Natural killer cell treated with Interleukin-12 subunit alpha and Interleukin-12 subunit beta and Interleukin-15 and Interleukin-18, amount 100 ng/mL, for 72 hours (primary cell): ENCODE results near the gene PRKG1. TPM values are rescaled to one million over a fixed set of nuclear protein-coding genes. Genes with fewer than 3 reads are reported as not detected.

ENCODE experiments used
- ATAC-seq, 2 donors: fragments of 150-1000 bp; cut with Tn5 transposase in 1 of 2; sonication (Bioruptor Pico), chemical (Tn5 transposase) in 1 of 2; 2 replicates each; pipeline ENCODE4 v1.10.0; 2021
- DNase-seq: peaks from one replicate; pipeline ENCODE4 v3.0.0; 2022; ENCODE audit warnings: low spot score
- H3K27ac Mint-ChIP-seq, 2 donors: 1 replicate in 1 of 2; 2 replicates in 1 of 2; pipeline ENCODE4 v1.8.0; 2022; ENCODE audit warnings: mixed read lengths in 2 of 2, mild to moderate bottlenecking in 1 of 2, moderate library complexity in 1 of 2
- H3K27me3 Mint-ChIP-seq, 2 donors: 1 replicate in 1 of 2; 2 replicates in 1 of 2; pipeline ENCODE4 v1.8.0; 2022; ENCODE audit warnings: mixed read lengths in 2 of 2
- H3K36me3 Mint-ChIP-seq: one replicate; pipeline ENCODE4 v1.8.0; 2022; ENCODE audit warnings: mixed read lengths
- H3K4me1 Mint-ChIP-seq, 2 donors: 1 replicate in 1 of 2; 2 replicates in 1 of 2; pipeline ENCODE4 v1.8.0; 2022; ENCODE audit warnings: low read depth in 2 of 2, mixed read lengths in 2 of 2, mild to moderate bottlenecking in 1 of 2
- H3K4me3 Mint-ChIP-seq: one replicate; pipeline ENCODE4 v1.8.0; 2022; ENCODE audit warnings: mixed read lengths
- H3K9me3 Mint-ChIP-seq: 2 replicates; pipeline ENCODE4 v1.8.0; 2022; ENCODE audit warnings: mixed read lengths
- total RNA-seq, 2 donors: library from RNA; stranded (reverse); gene quantifications; one replicate each; pipeline ENCODE4 v1.2.3, GENCODE V29; 2022

Gene PRKG1
- total RNA-seq, 2 donors from 2014 or later: 0.10 TPM; not detected in 1

DNA sequence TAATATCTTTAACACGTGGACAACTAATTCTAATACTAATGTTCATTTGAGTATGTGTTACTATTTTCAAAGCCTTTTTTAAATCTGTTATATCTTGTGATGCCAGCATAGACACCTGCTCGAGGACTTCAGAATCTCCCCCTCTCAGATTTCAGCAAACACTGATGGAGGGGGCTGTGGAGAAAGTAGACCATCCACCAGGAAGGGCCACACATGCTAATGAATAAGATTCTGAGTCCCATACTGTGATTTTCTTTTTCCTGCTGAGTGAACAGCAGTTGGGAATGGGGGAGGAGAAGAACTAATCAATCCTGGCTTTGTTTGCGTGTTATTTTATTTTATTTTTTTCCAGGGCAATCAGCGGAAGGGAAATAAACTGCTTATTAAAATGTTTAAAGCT lies 783.0 kb downstream of the PRKG1 start:
- DNase-seq (no peak), ATAC-seq (no peak)
- Mint-ChIP-seq H3K9me3 (peaks cover under 1% of the 10 kb centered on the region), H3K36me3 (no peaks in the 10 kb centered on the region), H3K27ac (no peak overlapping the region), H3K27me3 (no peaks in the 10 kb centered on the region), H3K4me3 (no peak overlapping the region), H3K4me1 (peaks cover 0 to 2% of the 10 kb centered on the region in 2 donors)

DNA sequence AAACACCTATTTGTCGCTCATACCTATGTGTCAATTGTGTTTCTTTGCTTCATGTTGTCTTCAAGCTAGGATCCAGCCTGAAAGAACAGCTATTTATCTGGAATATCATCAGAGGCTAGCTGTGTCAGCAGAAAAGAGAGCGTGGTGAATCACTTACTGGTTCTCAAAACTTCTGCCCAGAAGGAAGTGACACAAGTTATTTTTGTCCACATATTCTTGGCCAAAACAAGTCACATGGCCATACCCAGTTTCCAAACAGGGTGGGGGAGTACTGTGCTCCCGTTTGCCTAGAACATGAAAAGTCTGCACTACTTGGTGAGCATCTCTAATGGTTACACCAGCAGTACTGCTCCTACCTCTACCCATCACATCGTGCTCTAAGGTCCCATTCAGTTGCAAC lies 786.0 kb downstream of the PRKG1 start:
- no peaks in the 10 kb centered on the region for H3K27me3 Mint-ChIP-seq
- no peaks in the 10 kb centered on the region for H3K36me3 Mint-ChIP-seq
- ATAC-seq (no peak), DNase-seq (no peak)
- H3K4me1 Mint-ChIP-seq: peaks cover 0 to 3% of the 10 kb centered on the region in 2 donors
- H3K9me3 Mint-ChIP-seq: no peaks in the 10 kb centered on the region
- no peak overlapping the region for H3K4me3 Mint-ChIP-seq
- H3K27ac Mint-ChIP-seq: no peak overlapping the region

DNA sequence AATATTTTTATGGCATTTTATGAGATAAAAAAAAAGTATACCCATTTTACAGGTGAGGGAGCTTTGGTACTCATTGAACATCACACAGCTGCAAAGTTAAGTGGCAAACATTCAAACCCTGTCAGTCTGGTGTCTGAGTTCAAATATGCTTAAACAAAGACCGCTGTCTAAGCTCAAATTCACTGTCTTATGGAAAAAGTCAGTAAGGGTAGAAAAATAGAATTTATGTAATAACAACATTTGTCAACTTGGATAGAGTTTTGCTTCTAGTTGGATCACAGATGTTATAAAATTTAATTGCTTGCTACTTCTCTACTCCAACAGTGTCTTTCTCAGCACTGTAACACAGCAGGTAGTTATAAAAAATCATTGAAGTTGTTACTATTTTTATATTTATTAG lies 786.8 kb downstream of the PRKG1 start:
- H3K27me3 Mint-ChIP-seq: no peaks in the 10 kb centered on the region
- H3K9me3 Mint-ChIP-seq: no peaks in the 10 kb centered on the region
- no peaks in the 10 kb centered on the region for H3K36me3 Mint-ChIP-seq
- ATAC-seq (no peak), DNase-seq (no peak)
- H3K27ac Mint-ChIP-seq: no peak overlapping the region
- H3K4me3 Mint-ChIP-seq: no peak overlapping the region
- peaks cover 0 to 3% of the 10 kb centered on the region in 2 donors for H3K4me1 Mint-ChIP-seq

DNA sequence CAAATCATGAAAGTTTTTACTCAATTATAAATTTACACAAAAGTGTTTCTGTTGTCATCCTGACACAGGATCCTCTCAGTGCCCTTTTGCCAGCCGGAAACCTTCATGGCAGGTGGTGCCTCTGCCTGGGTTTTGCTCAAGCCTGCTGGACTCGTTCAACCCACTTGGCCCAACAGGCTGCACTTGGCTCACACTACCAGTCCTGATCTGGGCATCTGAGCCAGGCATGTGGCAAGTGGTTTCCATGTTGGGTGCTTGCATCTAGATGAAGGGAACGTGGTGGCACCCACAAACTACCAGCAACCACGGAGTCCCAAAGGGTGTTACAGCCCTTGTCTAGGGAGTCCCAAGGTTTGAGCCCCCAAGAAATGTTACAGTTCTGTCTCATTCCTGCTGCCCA lies 787.4 kb downstream of the PRKG1 start:
- Mint-ChIP-seq H3K4me1 (peaks cover 0 to 3% of the 10 kb centered on the region in 2 donors), H3K27me3 (no peaks in the 10 kb centered on the region), H3K36me3 (no peaks in the 10 kb centered on the region), H3K27ac (no peak overlapping the region), H3K9me3 (no peaks in the 10 kb centered on the region), H3K4me3 (no peak overlapping the region)
- no peak for DNase-seq
- ATAC-seq: peak in 1 of 2 donors; percentile 52

DNA sequence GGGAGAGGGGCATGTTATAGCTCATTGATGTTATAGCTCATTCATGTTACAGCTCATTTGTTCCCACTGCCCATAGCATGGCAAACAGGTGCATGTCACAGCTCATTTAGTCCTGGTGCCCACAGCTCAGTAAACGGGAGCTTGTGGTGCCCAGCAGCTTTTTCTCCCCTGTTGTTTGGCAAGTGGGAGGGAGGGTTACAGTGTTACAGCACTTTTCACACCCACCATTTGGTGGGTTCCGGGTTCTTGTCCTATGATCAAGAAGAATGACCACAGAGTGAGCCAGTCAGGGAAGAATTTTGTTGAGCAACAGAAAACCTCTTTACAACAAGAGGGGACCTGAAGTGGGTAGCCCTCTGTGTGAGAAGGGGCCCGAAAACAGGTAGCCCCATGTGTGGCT lies 787.9 kb downstream of the PRKG1 start:
- Mint-ChIP-seq H3K36me3 (no peaks in the 10 kb centered on the region), H3K27me3 (peaks cover 0 to under 1% of the 10 kb centered on the region in 2 donors), H3K4me3 (no peak overlapping the region), H3K27ac (no peak overlapping the region), H3K9me3 (peaks cover 3% of the 10 kb centered on the region), H3K4me1 (peaks cover 0 to 3% of the 10 kb centered on the region in 2 donors)
- ATAC-seq (peak; percentile 24 to 72), DNase-seq (peak; percentile 62)

DNA sequence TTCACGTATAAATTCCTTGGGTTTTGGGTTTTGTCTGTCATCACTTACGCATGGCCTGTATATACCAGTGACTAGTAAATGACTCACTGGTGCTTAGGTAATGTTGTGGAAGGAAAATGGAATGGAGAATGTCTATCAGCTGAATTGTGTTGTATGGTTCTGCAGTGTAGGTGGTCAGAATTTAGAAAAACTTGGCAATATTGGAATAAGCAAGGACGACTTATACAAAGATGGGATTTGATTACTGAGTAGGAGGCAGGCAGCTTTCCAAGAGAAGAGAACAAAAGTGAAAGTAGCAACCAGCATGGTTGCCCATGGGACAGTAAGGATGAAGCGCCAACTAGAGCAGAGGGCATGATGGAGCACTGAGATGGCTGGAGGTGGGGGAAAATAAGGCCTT lies 793.7 kb downstream of the PRKG1 start:
- Mint-ChIP-seq H3K9me3 (peaks cover 6% of the 10 kb centered on the region), H3K27me3 (peaks cover 0 to 3% of the 10 kb centered on the region in 2 donors), H3K27ac (no peak overlapping the region), H3K36me3 (no peaks in the 10 kb centered on the region), H3K4me1 (no peaks in the 10 kb centered on the region), H3K4me3 (no peak overlapping the region)
- no peak for DNase-seq
- no peak for ATAC-seq

DNA sequence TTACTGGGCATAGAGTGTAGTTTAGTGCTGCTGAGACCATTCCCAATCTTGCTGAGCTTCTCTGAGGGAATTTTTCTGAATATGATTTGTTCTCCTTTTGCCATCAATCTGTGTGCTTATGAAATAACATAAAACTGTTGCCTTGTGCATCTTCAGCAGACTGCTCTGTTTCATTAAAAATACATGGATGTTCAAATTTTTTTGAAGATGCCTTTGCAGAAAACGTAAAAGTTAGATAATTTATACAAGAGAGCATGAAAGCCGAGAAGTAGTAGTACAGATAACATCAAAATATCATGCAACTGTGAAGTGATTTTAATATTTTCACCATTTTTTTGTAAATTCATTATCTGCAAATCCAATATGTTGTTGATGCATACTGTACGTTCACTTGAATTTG lies 799.8 kb downstream of the PRKG1 start:
- Mint-ChIP-seq H3K4me3 (no peak overlapping the region), H3K9me3 (no peaks in the 10 kb centered on the region), H3K4me1 (peaks cover 5 to 7% of the 10 kb centered on the region in 2 donors), H3K27me3 (no peaks in the 10 kb centered on the region), H3K36me3 (no peaks in the 10 kb centered on the region), H3K27ac (no peak overlapping the region)
- no peak for DNase-seq
- ATAC-seq: no peak

DNA sequence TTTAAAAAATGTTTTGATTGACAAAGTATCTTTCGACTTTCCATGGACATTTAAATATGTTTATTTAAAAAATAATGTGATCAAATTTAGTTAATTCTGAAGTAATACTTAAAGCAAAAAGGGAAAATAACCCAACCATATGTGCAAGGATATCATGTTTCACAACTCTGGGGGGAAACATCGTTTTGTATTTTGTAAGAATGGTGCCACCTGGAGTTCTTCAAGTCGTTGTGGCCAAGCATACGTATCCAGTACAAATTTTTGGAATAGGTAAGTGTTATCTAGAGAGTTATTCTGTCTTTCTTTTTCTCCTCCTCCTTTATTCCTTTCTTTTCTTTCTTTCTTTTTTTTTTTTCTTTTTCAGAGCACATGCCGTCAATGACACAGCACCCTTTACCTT lies 801.3 kb downstream of the PRKG1 start:
- no peaks in the 10 kb centered on the region for H3K27me3 Mint-ChIP-seq
- no peak overlapping the region for H3K27ac Mint-ChIP-seq
- no peaks in the 10 kb centered on the region for H3K9me3 Mint-ChIP-seq
- no peak for DNase-seq
- H3K4me3 Mint-ChIP-seq: no peak overlapping the region
- H3K36me3 Mint-ChIP-seq: no peaks in the 10 kb centered on the region
- no peak for ATAC-seq
- peaks cover 9 to 11% of the 10 kb centered on the region in 2 donors for H3K4me1 Mint-ChIP-seq

DNA sequence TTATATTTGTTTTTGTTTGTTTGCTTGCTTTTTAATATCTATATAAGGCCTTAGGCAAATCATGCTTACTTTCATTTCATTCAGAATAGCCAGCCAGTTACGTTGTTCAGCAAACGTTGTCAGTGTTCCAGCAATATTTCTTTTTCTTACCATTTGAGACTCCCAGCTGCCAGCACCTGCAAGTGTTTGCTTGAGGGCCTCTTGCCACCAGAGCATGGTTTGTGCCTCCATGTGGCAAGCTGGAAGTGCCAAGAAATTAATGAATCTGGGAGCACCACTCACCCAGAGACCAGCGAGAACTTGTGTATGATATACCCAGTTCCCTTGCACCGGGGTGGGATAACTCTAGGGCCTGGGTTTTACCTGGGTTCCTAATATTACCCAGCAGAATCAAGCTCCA lies 802.2 kb downstream of the PRKG1 start:
- DNase-seq (no peak), ATAC-seq (no peak)
- H3K9me3 Mint-ChIP-seq: peaks cover 3% of the 10 kb centered on the region
- peaks cover 9 to 11% of the 10 kb centered on the region in 2 donors for H3K4me1 Mint-ChIP-seq
- H3K27ac Mint-ChIP-seq: no peak overlapping the region
- H3K27me3 Mint-ChIP-seq: no peaks in the 10 kb centered on the region
- no peak overlapping the region for H3K4me3 Mint-ChIP-seq
- H3K36me3 Mint-ChIP-seq: no peaks in the 10 kb centered on the region

DNA sequence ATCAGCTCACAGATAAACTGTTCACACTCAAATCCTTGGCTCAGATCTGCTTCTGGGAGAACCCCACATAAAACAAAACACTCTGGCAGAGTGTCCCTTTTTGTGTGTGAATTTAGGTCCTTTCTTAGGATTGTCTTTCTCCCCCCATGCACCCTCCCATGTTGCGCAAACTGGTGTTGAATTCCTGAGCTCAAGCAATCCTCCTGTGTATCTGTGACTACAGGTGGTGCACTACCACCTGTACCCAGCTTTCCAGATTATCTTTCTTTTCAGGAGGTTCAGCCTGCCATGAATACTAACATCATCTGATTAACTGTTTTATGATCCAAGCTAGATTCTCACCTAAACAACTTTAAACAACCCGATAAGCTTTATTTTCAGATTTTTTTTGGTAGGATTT lies 802.7 kb downstream of the PRKG1 start:
- H3K27ac Mint-ChIP-seq: no peak overlapping the region
- H3K4me1 Mint-ChIP-seq: peaks cover 9 to 11% of the 10 kb centered on the region in 2 donors
- peaks cover 3% of the 10 kb centered on the region for H3K9me3 Mint-ChIP-seq
- no peaks in the 10 kb centered on the region for H3K36me3 Mint-ChIP-seq
- no peak for ATAC-seq
- no peak for DNase-seq
- no peak overlapping the region for H3K4me3 Mint-ChIP-seq
- no peaks in the 10 kb centered on the region for H3K27me3 Mint-ChIP-seq

DNA sequence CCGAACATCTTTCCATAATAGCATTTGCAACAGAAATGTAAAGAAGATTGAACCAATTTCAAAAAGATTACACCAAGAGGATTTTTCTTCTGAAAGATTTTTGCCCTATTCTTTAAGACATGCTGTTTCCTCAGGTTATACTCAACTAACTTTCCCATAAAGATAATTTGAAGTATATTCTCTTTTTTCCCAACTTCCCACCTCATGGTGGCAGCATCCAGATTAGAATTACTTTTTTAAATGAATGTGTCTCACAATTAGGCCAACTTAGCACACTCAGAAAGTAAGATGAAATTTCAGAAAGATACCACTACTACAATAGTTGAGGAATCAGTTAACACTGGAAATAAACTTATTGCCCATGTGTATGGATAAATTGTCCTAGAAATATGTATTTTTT lies 803.3 kb downstream of the PRKG1 start:
- Mint-ChIP-seq H3K27me3 (no peaks in the 10 kb centered on the region), H3K36me3 (no peaks in the 10 kb centered on the region), H3K4me3 (no peak overlapping the region)

DNA sequence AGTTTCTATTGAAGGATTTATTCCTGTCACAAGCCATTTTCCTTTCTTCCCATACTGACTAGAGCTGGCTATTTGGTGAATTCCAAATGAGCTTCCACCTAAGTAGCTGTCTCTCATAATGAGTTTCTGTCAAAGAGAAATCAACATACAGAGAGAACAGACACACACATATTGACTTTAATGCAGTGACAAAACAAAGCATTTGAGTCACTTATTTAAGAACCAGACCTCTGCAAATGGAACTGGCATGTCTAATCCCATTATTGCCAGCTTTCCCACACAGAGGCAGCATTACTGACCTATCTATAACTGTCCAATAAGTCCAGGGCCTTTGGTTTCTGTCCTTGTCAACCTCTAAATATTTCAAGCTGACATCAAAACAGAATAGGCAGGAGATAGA lies 804.4 kb downstream of the PRKG1 start:
- no peaks in the 10 kb centered on the region for H3K36me3 Mint-ChIP-seq
- H3K27ac Mint-ChIP-seq: peak overlapping the region; percentile 21 to 79
- peak overlapping the region; percentile 60 for H3K4me3 Mint-ChIP-seq
- DNase-seq (no peak), ATAC-seq (peak in 1 of 2 donors; percentile 3)
- H3K4me1 Mint-ChIP-seq: peaks cover 9 to 11% of the 10 kb centered on the region in 2 donors
- H3K9me3 Mint-ChIP-seq: peaks cover 3% of the 10 kb centered on the region
- no peaks in the 10 kb centered on the region for H3K27me3 Mint-ChIP-seq

More for the DNA sequence above, 803.3 kb downstream of the PRKG1 start:
- ATAC-seq (no peak), DNase-seq (no peak)
- Mint-ChIP-seq H3K4me1 (peaks cover 9 to 11% of the 10 kb centered on the region in 2 donors), H3K9me3 (peaks cover 3% of the 10 kb centered on the region), H3K27ac (no peak overlapping the region)

DNA sequence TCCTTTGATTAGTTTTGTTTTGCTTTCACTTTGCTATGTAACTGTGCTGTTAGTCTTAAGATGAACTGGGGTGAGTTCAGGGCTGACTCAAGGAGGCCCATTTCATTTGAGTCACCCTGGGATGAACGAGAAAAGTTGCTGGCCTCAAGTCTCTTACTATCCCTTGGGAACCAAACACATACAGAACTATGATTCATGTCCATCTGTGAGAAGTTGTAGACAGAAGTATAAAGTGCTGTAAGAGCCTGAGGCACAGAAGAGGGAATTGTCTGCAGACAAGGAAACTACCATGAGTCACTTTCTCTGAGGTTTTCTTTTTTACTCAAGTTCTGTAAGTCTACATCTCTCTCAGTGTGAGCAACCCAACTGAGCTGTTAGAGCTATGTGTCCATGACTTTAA lies 805.0 kb downstream of the PRKG1 start:
- Mint-ChIP-seq H3K4me1 (peaks cover 9 to 11% of the 10 kb centered on the region in 2 donors), H3K27me3 (no peaks in the 10 kb centered on the region), H3K27ac (peak overlapping the region; percentile 21 to 79), H3K36me3 (no peaks in the 10 kb centered on the region), H3K9me3 (peaks cover 3% of the 10 kb centered on the region), H3K4me3 (peak overlapping the region; percentile 60)
- DNase-seq (no peak), ATAC-seq (peak; percentile 81 to 87)

DNA sequence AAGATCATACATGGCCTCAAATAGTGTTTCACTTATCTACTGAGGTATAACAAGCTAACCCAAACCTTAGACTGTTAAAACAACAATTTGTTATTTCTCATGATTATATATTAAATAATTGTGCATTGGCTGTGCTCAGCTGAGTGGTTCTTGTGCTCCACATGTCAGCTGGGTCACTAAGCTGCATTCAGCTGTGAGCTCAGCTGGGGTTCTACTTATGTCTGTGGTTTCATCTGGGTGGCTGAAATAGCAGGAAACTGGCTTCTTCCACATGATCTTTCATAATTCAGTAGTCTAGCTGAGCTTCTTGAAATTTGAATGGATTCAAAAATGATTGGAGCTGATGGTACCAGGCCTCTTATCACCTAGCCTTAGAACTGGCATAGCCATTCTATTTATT lies 806.9 kb downstream of the PRKG1 start:
- Mint-ChIP-seq H3K4me3 (no peak overlapping the region), H3K36me3 (no peaks in the 10 kb centered on the region), H3K9me3 (peaks cover 3% of the 10 kb centered on the region), H3K27ac (no peak overlapping the region), H3K27me3 (no peaks in the 10 kb centered on the region), H3K4me1 (peaks cover 9 to 11% of the 10 kb centered on the region in 2 donors)
- ATAC-seq (no peak), DNase-seq (no peak)

DNA sequence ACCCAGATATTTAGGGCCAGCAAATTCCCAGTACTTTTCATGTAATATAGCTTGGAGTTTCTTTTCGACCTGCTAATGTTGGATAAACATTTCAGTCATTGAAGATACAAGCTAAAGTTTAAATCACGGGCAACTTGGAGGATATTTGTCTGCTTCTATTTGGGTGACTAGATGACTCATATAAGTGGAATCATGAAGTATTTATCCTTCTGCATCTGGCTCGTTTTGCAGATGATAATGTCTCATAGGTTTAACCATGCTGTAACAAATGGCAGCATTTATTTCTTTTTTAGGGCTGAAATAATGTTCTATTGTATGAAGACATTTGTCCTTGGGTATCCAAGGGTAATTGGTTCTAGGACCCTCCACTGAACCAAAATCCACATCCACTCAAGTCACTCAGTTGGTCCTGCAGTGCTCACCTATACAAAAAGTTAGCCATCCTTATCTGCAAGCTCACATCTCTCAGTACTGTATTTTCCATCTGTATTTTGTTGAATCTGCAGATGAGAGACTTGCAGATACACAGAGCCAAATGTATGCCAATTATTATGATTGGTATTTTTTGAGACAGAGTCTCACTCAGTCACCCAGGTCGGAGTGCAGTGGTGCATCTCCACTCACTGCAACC lies 812.3 kb downstream of the PRKG1 start:
- Mint-ChIP-seq H3K4me3 (no peak overlapping the region), H3K36me3 (no peaks in the 10 kb centered on the region), H3K4me1 (no peaks in the 10 kb centered on the region), H3K27me3 (no peaks in the 10 kb centered on the region), H3K27ac (no peak overlapping the region), H3K9me3 (no peaks in the 10 kb centered on the region)
- ATAC-seq (no peak), DNase-seq (no peak)
